ENCODE data around the gene PPP3R1. TPM values are rescaled to one million over a fixed set of nuclear protein-coding genes. Genes with fewer than 3 reads are reported as not detected.

Gene PPP3R1
- total RNA-seq, 1 donor: 38.6 TPM

DNA sequence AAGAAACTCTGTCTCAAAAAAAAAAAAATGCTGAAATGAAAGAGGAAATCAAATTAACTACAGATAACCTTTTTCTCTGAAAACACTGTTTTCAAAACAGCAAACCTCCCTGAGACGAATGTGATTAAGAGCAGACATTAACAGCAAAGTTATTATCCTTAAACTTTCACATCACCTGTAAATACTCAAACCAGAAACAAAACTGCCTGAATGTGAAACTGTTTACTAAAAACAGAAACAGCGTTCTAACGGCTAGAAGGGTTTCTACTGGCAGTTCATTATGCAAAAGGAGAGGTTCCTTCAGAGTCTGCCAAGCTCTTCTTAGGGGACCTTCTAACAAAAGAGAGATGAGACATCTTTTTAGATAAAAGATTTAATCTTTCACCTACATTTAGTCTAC lies 48.7 kb downstream of the PPP3R1 start:
- no peak for DNase-seq (ENCODE audit: low read depth)
- H3K4me3 ChIP-seq (ENCODE audit: low read depth, low read length): no peak overlapping the region

GRCh38 chr2:68200157-68200787 lies 52.1 kb downstream of the PPP3R1 start:
- H3K4me3 ChIP-seq (ENCODE audit: low read depth, low read length): no peak overlapping the region
- TF ChIP-seq, protein P1, sequence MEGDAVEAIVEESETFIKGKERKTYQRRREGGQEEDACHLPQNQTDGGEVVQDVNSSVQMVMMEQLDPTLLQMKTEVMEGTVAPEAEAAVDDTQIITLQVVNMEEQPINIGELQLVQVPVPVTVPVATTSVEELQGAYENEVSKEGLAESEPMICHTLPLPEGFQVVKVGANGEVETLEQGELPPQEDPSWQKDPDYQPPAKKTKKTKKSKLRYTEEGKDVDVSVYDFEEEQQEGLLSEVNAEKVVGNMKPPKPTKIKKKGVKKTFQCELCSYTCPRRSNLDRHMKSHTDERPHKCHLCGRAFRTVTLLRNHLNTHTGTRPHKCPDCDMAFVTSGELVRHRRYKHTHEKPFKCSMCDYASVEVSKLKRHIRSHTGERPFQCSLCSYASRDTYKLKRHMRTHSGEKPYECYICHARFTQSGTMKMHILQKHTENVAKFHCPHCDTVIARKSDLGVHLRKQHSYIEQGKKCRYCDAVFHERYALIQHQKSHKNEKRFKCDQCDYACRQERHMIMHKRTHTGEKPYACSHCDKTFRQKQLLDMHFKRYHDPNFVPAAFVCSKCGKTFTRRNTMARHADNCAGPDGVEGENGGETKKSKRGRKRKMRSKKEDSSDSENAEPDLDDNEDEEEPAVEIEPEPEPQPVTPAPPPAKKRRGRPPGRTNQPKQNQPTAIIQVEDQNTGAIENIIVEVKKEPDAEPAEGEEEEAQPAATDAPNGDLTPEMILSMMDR (IDR thresholded peaks at IDR 0.05; ENCODE audit: insufficient read depth, low read length): no peak
- DNase-seq (ENCODE audit: low read depth): no peak

More for the DNA sequence above, 48.7 kb downstream of the PPP3R1 start:
- TF ChIP-seq, protein P1 (IDR thresholded peaks at IDR 0.05; ENCODE audit: insufficient read depth, low read length): no peak

DNA sequence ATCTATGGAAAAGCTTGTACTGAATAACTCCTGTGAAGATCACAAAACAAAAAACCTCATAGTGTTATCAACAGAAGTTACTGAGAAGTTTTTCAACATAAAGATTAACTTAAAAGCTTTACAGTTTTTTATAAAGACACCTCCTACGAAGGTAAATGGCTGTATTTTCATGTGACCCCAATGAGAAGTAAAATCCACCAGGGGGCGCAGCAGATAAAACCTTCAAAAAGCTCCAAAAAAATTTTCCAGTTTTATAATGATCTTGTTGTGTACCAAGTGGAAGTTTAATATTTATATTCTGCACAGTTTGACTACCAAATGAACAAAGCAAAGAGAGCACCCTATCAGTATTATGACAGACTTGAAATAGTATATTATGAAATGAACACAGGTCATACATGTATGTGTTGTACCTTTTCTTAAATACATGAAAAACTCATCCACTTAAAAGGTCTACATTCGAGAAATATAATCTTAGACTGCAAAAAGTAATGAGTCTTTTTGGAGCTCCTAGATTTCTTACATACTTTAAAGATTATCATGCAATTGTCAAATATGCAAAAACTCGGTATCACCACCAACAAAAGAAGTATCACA lies 56.1 kb downstream of the PPP3R1 start:
- peak; percentile 66 for DNase-seq (ENCODE audit: low read depth)
- TF ChIP-seq, protein P1 (IDR thresholded peaks at IDR 0.05; ENCODE audit: insufficient read depth, low read length): peak; percentile 48
- no peak overlapping the region for H3K4me3 ChIP-seq (ENCODE audit: low read depth, low read length)

GRCh38 chr2:68195096-68195495 lies 57.2 kb downstream of the PPP3R1 start:
- peak; percentile 38 for DNase-seq (ENCODE audit: low read depth)
- TF ChIP-seq, protein P1 (IDR thresholded peaks at IDR 0.05; ENCODE audit: insufficient read depth, low read length): no peak
- no peak overlapping the region for H3K4me3 ChIP-seq (ENCODE audit: low read depth, low read length)

DNA sequence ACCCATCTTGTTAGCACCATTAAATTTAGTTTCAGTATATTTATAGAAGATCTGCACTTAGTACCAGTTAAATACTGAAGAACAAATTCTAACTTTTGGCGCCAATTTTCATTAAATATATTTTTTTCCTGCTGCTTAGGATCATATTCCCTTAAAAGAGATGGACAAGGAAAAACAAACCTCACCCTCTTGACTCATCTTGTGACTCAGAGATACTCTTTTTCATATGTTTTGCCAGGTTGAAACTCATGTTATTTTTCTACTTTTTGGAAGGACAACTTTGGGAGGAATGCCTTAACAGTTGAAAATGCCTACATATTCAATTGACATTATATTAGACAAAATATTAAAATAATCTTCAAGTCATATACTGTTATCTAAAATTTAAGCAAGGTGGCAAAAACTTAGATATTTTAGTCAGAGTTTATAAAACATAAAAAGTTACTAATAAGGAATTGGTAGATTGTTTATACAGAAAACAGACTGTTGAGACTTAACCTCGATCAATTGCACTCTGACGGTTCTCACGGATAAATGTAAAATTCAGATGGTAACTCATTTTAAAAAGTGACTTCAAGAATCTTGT lies 58.5 kb downstream of the PPP3R1 start:
- no peak overlapping the region for H3K4me3 ChIP-seq (ENCODE audit: low read depth, low read length)
- peak; percentile 72 for DNase-seq (ENCODE audit: low read depth)
- TF ChIP-seq, protein P1 (IDR thresholded peaks at IDR 0.05; ENCODE audit: insufficient read depth, low read length): no peak

DNA sequence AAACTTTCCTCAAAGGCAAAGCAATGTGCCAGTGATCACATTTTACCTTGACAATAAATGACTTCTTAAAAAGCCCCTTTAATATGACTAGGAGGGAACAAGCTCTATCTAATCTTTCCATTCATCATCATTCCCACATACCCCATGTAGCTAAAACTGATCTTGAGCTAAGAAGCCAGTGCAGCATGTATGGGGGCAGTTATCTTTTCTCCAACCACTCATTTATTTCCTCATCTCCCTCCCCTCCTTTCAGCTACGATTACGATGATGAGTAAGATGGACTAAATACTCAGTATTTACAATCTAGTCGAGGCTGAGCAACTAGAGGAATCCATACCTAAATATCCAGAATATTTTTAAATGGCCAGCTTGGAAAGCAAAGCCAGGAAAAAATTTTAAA lies 59.2 kb downstream of the PPP3R1 start:
- TF ChIP-seq, protein P1 (IDR thresholded peaks at IDR 0.05; ENCODE audit: insufficient read depth, low read length): no peak
- H3K4me3 ChIP-seq (ENCODE audit: low read depth, low read length): no peak overlapping the region
- DNase-seq (ENCODE audit: low read depth): peak; percentile 35
